GM12878 (cell line): ENCODE data around the gene ADCY1. TPM values are rescaled to one million over a fixed set of nuclear protein-coding genes. Genes with fewer than 3 reads are reported as not detected.

Experiments used
- E4F1 ChIP-seq: fragments of 450-650 bp; IDR thresholded peaks from 2 replicates; pipeline ENCODE4 v1.6.1; 2018; ENCODE audit warnings: borderline replicate concordance, mild to moderate bottlenecking; ENCODE audit not compliant: partially characterized antibody
- NRF1 ChIP-seq: conservative IDR thresholded peaks from 2 replicates; pipeline ENCODE4 v1.6.1; 2011; ENCODE audit warnings: mild to moderate bottlenecking, low read depth, low read length, improper control_type of control experiment
- RAD51 ChIP-seq: fragments of 450-650 bp; IDR thresholded peaks from 2 replicates; pipeline ENCODE4 v1.6.1; 2016; ENCODE audit warnings: moderate library complexity, mild to moderate bottlenecking, inconsistent platforms
- USF2 ChIP-seq: IDR thresholded peaks from 2 replicates; pipeline ENCODE4 v1.6.1; 2011; ENCODE audit warnings: low read depth, low read length, improper control_type of control experiment, borderline replicate concordance
- ZBTB11 ChIP-seq: fragments of 450-650 bp; formaldehyde crosslinking; IDR thresholded peaks from 2 replicates; pipeline ENCODE4 v1.5.0; 2022; ENCODE audit warnings: mild to moderate bottlenecking, missing genetic modification characterization
- ZNF24 ChIP-seq: fragments of 450-650 bp; IDR thresholded peaks from 2 replicates; pipeline ENCODE4 v1.6.1; 2017; ENCODE audit warnings: antibody characterized with exemption, mild to moderate bottlenecking
- ZNF592 ChIP-seq: fragments of 450-650 bp; IDR thresholded peaks from 2 replicates; pipeline ENCODE4 v1.6.1; 2017; ENCODE audit warnings: mild to moderate bottlenecking, moderate library complexity
- polyA plus RNA-seq, 11 experiments: library from polyadenylated mRNA; depleted of rRNA in 4 of 11; unstranded in 6 of 11; stranded (reverse) in 5 of 11; fragments of >200 nt; fragmentation: Nextera tagmentation in 4 of 11; fragmentation: Illumina TruSeq in 1 of 11; extraction: Ambion mirVana in 4 of 11; extraction: Trizol in 1 of 11; gene quantifications; 1 replicate in 1 of 11; 2 replicates in 10 of 11; pipeline versions ENCODE4 v1.2.1 to v1.2.3, GENCODE V29; 2011 to 2016; ENCODE audit warnings: inconsistent platforms in 2 of 11, missing spikeins in 2 of 11, low read depth in 1 of 11
- total RNA-seq, 4 experiments: library from RNA; depleted of rRNA in 3 of 4; stranded (reverse); fragments of >200 nt in 3 of 4; fragmentation: Illumina TruSeq in 1 of 4; extraction: Trizol in 1 of 4; gene quantifications; 2 replicates each; pipeline versions ENCODE4 v1.2.1 to v1.2.3, GENCODE V29; 2013 to 2021

Gene ADCY1
- total and polyA plus RNA-seq, 10 of the 15 experiments (the other 5 are each of a cell fraction or from before 2014, with no cell fraction given): 0.13 to 1.4 (median 0.45) TPM; not detected in 1

GRCh38 chr7:45596665-45597095 is 22.5 kb downstream of the ADCY1 start (continued):
- TF ChIP-seq USF2 (no peak), ZNF24 (no peak), ZNF592 (no peak), E4F1 (no peak), NRF1 (no peak), ZBTB11 (no peak), RAD51 (no peak)
